Measurements from ENCODE around the gene TMEM258.

The TMEM258 gene

GRCh38 chr11:61747192-61747966 is 45.0 kb downstream of the TMEM258 start:
- FAIRE-seq (peak; percentile 65), DNase-seq (ENCODE audit: extremely low spot score, insufficient read length, low read depth) (peak; percentile 59)

GRCh38 chr11:61746442-61747191 is 45.8 kb downstream of the TMEM258 start:
- DNase-seq (ENCODE audit: extremely low spot score, insufficient read length, low read depth) (no peak), FAIRE-seq (no peak)

GRCh38 chr11:61745781-61746441 is 46.5 kb downstream of the TMEM258 start:
- DNase-seq (ENCODE audit: extremely low spot score, insufficient read length, low read depth) (no peak), FAIRE-seq (no peak)

- no peak for FAIRE-seq
- DNase-seq (ENCODE audit: extremely low spot score, insufficient read length, low read depth), result no peak
Observed at GRCh38 chr11:61744609-61745156, 47.7 kb downstream of the TMEM258 start.

GRCh38 chr11:61744181-61744580 is 48.2 kb downstream of the TMEM258 start:
- no peak for DNase-seq (ENCODE audit: extremely low spot score, insufficient read length, low read depth)
- no peak for FAIRE-seq

- no peak for FAIRE-seq
- no peak for DNase-seq (ENCODE audit: extremely low spot score, insufficient read length, low read depth)
Observed at GRCh38 chr11:61743486-61744095, 48.8 kb downstream of the TMEM258 start.

GRCh38 chr11:61742391-61742790 is 50.0 kb downstream of the TMEM258 start:
- DNase-seq (ENCODE audit: extremely low spot score, insufficient read length, low read depth) (no peak), FAIRE-seq (no peak)

- no peak for FAIRE-seq
- DNase-seq (ENCODE audit: extremely low spot score, insufficient read length, low read depth), result no peak
Observed at GRCh38 chr11:61739966-61740365, 52.4 kb downstream of the TMEM258 start.

- DNase-seq (ENCODE audit: extremely low spot score, insufficient read length, low read depth) (no peak), FAIRE-seq (no peak)
Observed at GRCh38 chr11:61739413-61739812, 53.0 kb downstream of the TMEM258 start.

All from GM18507 (cell line).